Gastrocnemius medialis (tissue), 4 donors: ENCODE measurements around the gene SHQ1. TPM values are rescaled to one million over a fixed set of nuclear protein-coding genes. Genes with fewer than 3 reads are reported as not detected.

ENCODE experiments used
- ATAC-seq, 2 donors: fragments of 150-250 bp; one replicate each; pipeline ENCODE4 v1.9.1; 2016
- DNase-seq, 2 donors: peaks; one replicate each; pipeline ENCODE4 v3.0.0-alpha.2; 2019
- H3K27ac ChIP-seq, 4 donors: fragments of 200-600 bp; sonication (generic); 1 replicate in 1 of 4; 2 replicates in 3 of 4; pipeline ENCODE4 v1.5.1; 2016 to 2018; ENCODE audit warnings: mild to moderate bottlenecking in 2 of 4, moderate library complexity in 1 of 4
- H3K27me3 ChIP-seq, 3 donors: fragments of 200-600 bp; sonication (generic) in 2 of 3; 1 replicate in 1 of 3; 2 replicates in 2 of 3; pipeline versions ENCODE4 v1.5.1 to v1.6.0; 2016 to 2019; ENCODE audit warnings: mild to moderate bottlenecking in 1 of 3, moderate library complexity in 1 of 3
- H3K36me3 ChIP-seq, 2 donors: fragments of 200-600 bp; sonication (generic) in 1 of 2; one replicate each; pipeline ENCODE4 v1.5.1; 2017 to 2018
- H3K4me1 ChIP-seq, 2 donors: fragments of 200-600 bp; sonication (generic) in 1 of 2; one replicate each; pipeline ENCODE4 v1.5.1; 2016 to 2017; ENCODE audit warnings: mild to moderate bottlenecking in 2 of 2
- H3K4me3 ChIP-seq, 4 donors: fragments of 200-600 bp; sonication (generic) in 3 of 4; 1 replicate in 1 of 4; 2 replicates in 3 of 4; pipeline ENCODE4 v1.5.1; 2016 to 2019; ENCODE audit warnings: mild to moderate bottlenecking in 2 of 4
- H3K9me3 ChIP-seq, 3 donors: fragments of 200-600 bp; sonication (generic) in 2 of 3; 1 replicate in 1 of 3; 2 replicates in 2 of 3; pipeline ENCODE4 v1.5.1; 2016 to 2019
- CTCF ChIP-seq, 5 experiments: fragments of 450-650 bp in 3 of 5; fragments of 200-600 bp in 2 of 5; sonication (generic) in 2 of 5; IDR thresholded peaks in 4 of 5; conservative IDR thresholded peaks in 1 of 5; 1 replicate in 4 of 5; 2 replicates in 1 of 5; pipeline ENCODE4 v1.5.1; 2016 to 2019; ENCODE audit warnings: antibody characterized with exemption in 5 of 5, mild to moderate bottlenecking in 3 of 5, moderate library complexity in 3 of 5
- POLR2A ChIP-seq, 2 donors: fragments of 450-650 bp; IDR thresholded peaks; one replicate each; pipeline ENCODE4 v1.6.1; 2017; ENCODE audit warnings: antibody characterized with exemption in 2 of 2, mild to moderate bottlenecking in 2 of 2, moderate library complexity in 2 of 2
- in situ Hi-C, 4 donors: fragments of 200-750 bp; cut with MboI; loops; one replicate each; pipeline versions ENCODE4 v1.15.0 to v1.8.0; 2017; ENCODE audit warnings: low sequenced_read_pairs in 4 of 4
- intact Hi-C: fragments of 100-400 bp; cut with DNase I; formaldehyde crosslinking; loops from one replicate; pipeline ENCODE4 v1.15.1; 2023; ENCODE audit warnings: low total_unique reads
- total RNA-seq, 4 donors: library from RNA; depleted of rRNA; stranded (reverse); fragments of >200 nt; gene quantifications; one replicate each; pipeline versions ENCODE4 v1.1.0 to v1.2.3, GENCODE V29; 2016

The SHQ1 gene
- total RNA-seq, 4 donors from 2014 or later = 9.2 to 15.0 (median 12.6) TPM

- TF ChIP-seq CTCF (IDR thresholded peaks at IDR 0.05 in 4 of 5, conservative IDR thresholded peaks at IDR 0.05 in 1 of 5) = no peak
- TF ChIP-seq POLR2A (IDR thresholded peaks at IDR 0.05) = no peak
- in situ Hi-C loops = loop anchor here in 3 of 4 donors (25.0 kb wide), 3 partner anchors 850 to 1100 kb away; partner anchors contain the start of gene EIF4E3 (in 1 of the 3)
- Histone ChIP-seq H3K4me1 (peaks cover 0 to 11% of the 10 kb centered on the region in 2 donors), H3K36me3 (peaks cover 0 to 5% of the 10 kb centered on the region in 2 donors), H3K9me3 (no peaks in the 10 kb centered on the region), H3K27me3 (no peaks in the 10 kb centered on the region), H3K27ac (no peak overlapping the region), H3K4me3 (no peak overlapping the region)
- intact Hi-C loops = no loop called here
- ATAC-seq = no peak
- no peak for DNase-seq
Measured at GRCh38 chr3:72812201-72812600, 36.0 kb downstream of the SHQ1 start.

- H3K27ac ChIP-seq = no peak overlapping the region
- in situ Hi-C loops (loop anchor here in 3 of 4 donors (25.0 kb wide), 3 partner anchors 849 to 1099 kb away; partner anchors contain the start of gene EIF4E3 (in 1 of the 3)), intact Hi-C loops (no loop called here)
- TF ChIP-seq POLR2A (IDR thresholded peaks at IDR 0.05) (no peak), CTCF (IDR thresholded peaks at IDR 0.05 in 4 of 5, conservative IDR thresholded peaks at IDR 0.05 in 1 of 5) (no peak)
- no peak for DNase-seq
- H3K27me3 ChIP-seq = no peaks in the 10 kb centered on the region
- peaks cover 0 to 5% of the 10 kb centered on the region in 2 donors for H3K36me3 ChIP-seq
- H3K4me1 ChIP-seq = peaks cover 0 to 11% of the 10 kb centered on the region in 2 donors
- ATAC-seq = no peak
- no peak overlapping the region for H3K4me3 ChIP-seq
- no peaks in the 10 kb centered on the region for H3K9me3 ChIP-seq
Measured at GRCh38 chr3:72811571-72811970, 36.7 kb downstream of the SHQ1 start.

- H3K4me3 ChIP-seq = no peak overlapping the region
- peak in 1 of 2 donors; percentile 96 for ATAC-seq
- peaks cover 0 to 5% of the 10 kb centered on the region in 2 donors for H3K36me3 ChIP-seq
- no peaks in the 10 kb centered on the region for H3K9me3 ChIP-seq
- H3K27ac ChIP-seq = peak overlapping the region in 2 of 4 donors; percentile 30 to 70
- TF ChIP-seq POLR2A (IDR thresholded peaks at IDR 0.05) (no peak), CTCF (IDR thresholded peaks at IDR 0.05 in 4 of 5, conservative IDR thresholded peaks at IDR 0.05 in 1 of 5) (no peak)
- in situ Hi-C loops = loop anchor here in 3 of 4 donors (25.0 kb wide), 3 partner anchors 849 to 1099 kb away; partner anchors contain the start of gene EIF4E3 (in 1 of the 3)
- intact Hi-C loops = no loop called here
- H3K27me3 ChIP-seq = no peaks in the 10 kb centered on the region
- peaks cover 0 to 16% of the 10 kb centered on the region in 2 donors for H3K4me1 ChIP-seq
- peak in 1 of 2 donors; percentile 13 for DNase-seq
Measured at GRCh38 chr3:72810659-72811434, 37.4 kb downstream of the SHQ1 start.

- no peak for TF ChIP-seq CTCF (IDR thresholded peaks at IDR 0.05 in 4 of 5, conservative IDR thresholded peaks at IDR 0.05 in 1 of 5)
- no peak for TF ChIP-seq POLR2A (IDR thresholded peaks at IDR 0.05)
- H3K9me3 ChIP-seq = no peaks in the 10 kb centered on the region
- intact Hi-C loops = no loop called here
- peaks cover 0 to 18% of the 10 kb centered on the region in 2 donors for H3K4me1 ChIP-seq
- H3K27ac ChIP-seq = peak overlapping the region in 2 of 4 donors; percentile 30 to 70
- ATAC-seq (no peak), DNase-seq (no peak)
- peaks cover 0 to 5% of the 10 kb centered on the region in 2 donors for H3K36me3 ChIP-seq
- no peak overlapping the region for H3K4me3 ChIP-seq
- no peaks in the 10 kb centered on the region for H3K27me3 ChIP-seq
- in situ Hi-C loops = loop anchor here in 3 of 4 donors (25.0 kb wide), 3 partner anchors 848 to 1098 kb away; partner anchors contain the start of gene EIF4E3 (in 1 of the 3)
Measured at GRCh38 chr3:72810063-72810462, 38.2 kb downstream of the SHQ1 start.
